WTC11 (cell line): ENCODE measurements around the gene FAM76B. TPM values are rescaled to one million over a fixed set of nuclear protein-coding genes. Genes with fewer than 3 reads are reported as not detected.

ENCODE experiments used
- EMX1 ChIP-seq: fragments of 250-450 bp; sonication (Bioruptor Pico); IDR thresholded peaks from 2 replicates; pipeline ENCODE4 v1.8.0; 2021; ENCODE audit warnings: mild to moderate bottlenecking
- GTF2I ChIP-seq: fragments of 250-450 bp; sonication (Bioruptor Pico); conservative IDR thresholded peaks from 2 replicates; pipeline ENCODE4 v1.4.0; 2021; ENCODE audit warnings: mild to moderate bottlenecking
- KAT7 ChIP-seq: sonication (generic); formaldehyde crosslinking; IDR thresholded peaks from 2 replicates; pipeline ENCODE4 v1.8.1; 2023; ENCODE audit warnings: missing genetic modification reagents, mild to moderate bottlenecking, borderline replicate concordance
- MYBL2 ChIP-seq: sonication (generic); formaldehyde crosslinking; IDR thresholded peaks from 2 replicates; pipeline ENCODE4 v1.8.1; 2023; ENCODE audit warnings: mild to moderate bottlenecking, moderate library complexity, missing genetic modification reagents
- NFATC4 ChIP-seq: fragments of 250-450 bp; sonication (Bioruptor Pico); IDR thresholded peaks from 2 replicates; pipeline ENCODE4 v1.9.0; 2021; ENCODE audit warnings: mild to moderate bottlenecking
- SMAD3 ChIP-seq: sonication (generic); formaldehyde crosslinking; IDR thresholded peaks from 2 replicates; pipeline ENCODE4 v1.8.0; 2022; ENCODE audit warnings: missing genetic modification reagents, mild to moderate bottlenecking, borderline replicate concordance
- TEAD4 ChIP-seq: sonication (generic); formaldehyde crosslinking; IDR thresholded peaks from 2 replicates; pipeline ENCODE4 v1.8.0; 2022; ENCODE audit warnings: mild to moderate bottlenecking, missing genetic modification reagents
- total RNA-seq: library from RNA; stranded (reverse); gene quantifications from 3 replicates; pipeline ENCODE4 v1.2.3, GENCODE V29; 2021
- TF ChIP-seq, protein P1 (sequence below): sonication (generic); formaldehyde crosslinking; conservative IDR thresholded peaks from 2 replicates; pipeline ENCODE4 v1.8.1; 2022; ENCODE audit warnings: mild to moderate bottlenecking, missing genetic modification reagents
- TF ChIP-seq, protein P2 (sequence below): sonication (generic); formaldehyde crosslinking; IDR thresholded peaks from 2 replicates; pipeline ENCODE4 v1.8.0; 2022; ENCODE audit warnings: mild to moderate bottlenecking, missing genetic modification reagents
- TF ChIP-seq, protein P3 (sequence below): sonication (generic); formaldehyde crosslinking; IDR thresholded peaks from 2 replicates; pipeline ENCODE4 v1.8.1; 2022; ENCODE audit warnings: mild to moderate bottlenecking, missing genetic modification reagents, moderate library complexity, borderline replicate concordance
- TF ChIP-seq, protein P4 (sequence below): sonication (generic); formaldehyde crosslinking; conservative IDR thresholded peaks from 2 replicates; pipeline ENCODE4 v1.8.1; 2023; ENCODE audit warnings: mild to moderate bottlenecking, low read depth, missing genetic modification reagents, moderate library complexity
- TF ChIP-seq, protein P5 (sequence below): fragments of 250-450 bp; sonication (Bioruptor Pico); IDR thresholded peaks from 2 replicates; pipeline ENCODE4 v1.9.0; 2021; ENCODE audit warnings: mild to moderate bottlenecking, borderline replicate concordance
- TF ChIP-seq, protein P6 (sequence below): sonication (generic); formaldehyde crosslinking; IDR thresholded peaks from 2 replicates; pipeline ENCODE4 v1.8.1; 2022; ENCODE audit warnings: missing genetic modification reagents, borderline replicate concordance
- TF ChIP-seq, protein P7 (sequence below): fragments of 250-450 bp; sonication (Bioruptor Pico); IDR thresholded peaks from 2 replicates; pipeline ENCODE4 v2.1.2; 2022; ENCODE audit warnings: mild to moderate bottlenecking, moderate library complexity

The FAM76B gene
- total RNA-seq, 1 experiment from 2014 or later = 30.0 TPM

DNA sequence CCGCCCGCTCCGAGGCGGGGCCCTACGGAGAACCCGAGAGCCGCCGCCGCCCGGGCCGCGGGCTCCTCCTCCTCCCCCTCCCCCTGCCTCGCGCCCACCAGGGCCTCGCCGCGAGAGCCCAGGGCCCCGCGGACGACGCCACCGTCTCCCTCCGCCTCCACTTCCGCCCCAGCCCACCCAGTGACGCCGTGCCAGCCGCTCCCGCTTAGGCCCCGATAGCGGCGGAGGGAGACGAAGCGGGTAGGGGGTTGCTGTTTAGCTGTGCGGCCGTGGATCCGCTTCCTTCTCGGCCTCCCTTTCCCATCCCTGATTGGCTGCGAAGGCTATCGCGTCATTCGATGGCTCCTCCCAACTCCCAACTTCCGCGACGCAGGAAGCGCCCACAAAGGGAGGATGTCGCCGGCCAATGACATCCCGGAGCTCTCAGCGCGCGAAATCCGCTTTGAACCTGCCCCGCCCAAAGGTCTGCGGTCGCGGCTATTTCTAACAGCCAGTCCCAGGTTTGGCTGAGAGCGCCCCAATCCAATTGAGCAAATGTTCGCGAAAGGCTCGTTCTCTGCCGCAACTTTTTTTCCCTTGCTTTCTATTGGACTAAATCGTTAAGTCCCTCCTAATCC is at the start of gene FAM76B (continued):
- TF ChIP-seq, protein P1, sequence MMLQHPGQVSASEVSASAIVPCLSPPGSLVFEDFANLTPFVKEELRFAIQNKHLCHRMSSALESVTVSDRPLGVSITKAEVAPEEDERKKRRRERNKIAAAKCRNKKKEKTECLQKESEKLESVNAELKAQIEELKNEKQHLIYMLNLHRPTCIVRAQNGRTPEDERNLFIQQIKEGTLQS (CRISPR knock-in tag) = no peak
- TF ChIP-seq TEAD4 (CRISPR knock-in tag) = no peak
- TF ChIP-seq, protein P2, sequence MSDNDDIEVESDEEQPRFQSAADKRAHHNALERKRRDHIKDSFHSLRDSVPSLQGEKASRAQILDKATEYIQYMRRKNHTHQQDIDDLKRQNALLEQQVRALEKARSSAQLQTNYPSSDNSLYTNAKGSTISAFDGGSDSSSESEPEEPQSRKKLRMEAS = peak; percentile 76; the same call in 1 of the 2 replicates
- TF ChIP-seq, protein P3, sequence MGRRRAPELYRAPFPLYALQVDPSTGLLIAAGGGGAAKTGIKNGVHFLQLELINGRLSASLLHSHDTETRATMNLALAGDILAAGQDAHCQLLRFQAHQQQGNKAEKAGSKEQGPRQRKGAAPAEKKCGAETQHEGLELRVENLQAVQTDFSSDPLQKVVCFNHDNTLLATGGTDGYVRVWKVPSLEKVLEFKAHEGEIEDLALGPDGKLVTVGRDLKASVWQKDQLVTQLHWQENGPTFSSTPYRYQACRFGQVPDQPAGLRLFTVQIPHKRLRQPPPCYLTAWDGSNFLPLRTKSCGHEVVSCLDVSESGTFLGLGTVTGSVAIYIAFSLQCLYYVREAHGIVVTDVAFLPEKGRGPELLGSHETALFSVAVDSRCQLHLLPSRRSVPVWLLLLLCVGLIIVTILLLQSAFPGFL = peak; percentile 86; the same call in 1 of the 2 replicates
- TF ChIP-seq SMAD3 (CRISPR knock-in tag) = 0 out of 2 replicates have a peak, but pooled peaks have one; percentile 21
- TF ChIP-seq GTF2I (CRISPR knock-in tag) = no peak
- TF ChIP-seq EMX1 (CRISPR knock-in tag) = no peak
- TF ChIP-seq, protein P4, sequence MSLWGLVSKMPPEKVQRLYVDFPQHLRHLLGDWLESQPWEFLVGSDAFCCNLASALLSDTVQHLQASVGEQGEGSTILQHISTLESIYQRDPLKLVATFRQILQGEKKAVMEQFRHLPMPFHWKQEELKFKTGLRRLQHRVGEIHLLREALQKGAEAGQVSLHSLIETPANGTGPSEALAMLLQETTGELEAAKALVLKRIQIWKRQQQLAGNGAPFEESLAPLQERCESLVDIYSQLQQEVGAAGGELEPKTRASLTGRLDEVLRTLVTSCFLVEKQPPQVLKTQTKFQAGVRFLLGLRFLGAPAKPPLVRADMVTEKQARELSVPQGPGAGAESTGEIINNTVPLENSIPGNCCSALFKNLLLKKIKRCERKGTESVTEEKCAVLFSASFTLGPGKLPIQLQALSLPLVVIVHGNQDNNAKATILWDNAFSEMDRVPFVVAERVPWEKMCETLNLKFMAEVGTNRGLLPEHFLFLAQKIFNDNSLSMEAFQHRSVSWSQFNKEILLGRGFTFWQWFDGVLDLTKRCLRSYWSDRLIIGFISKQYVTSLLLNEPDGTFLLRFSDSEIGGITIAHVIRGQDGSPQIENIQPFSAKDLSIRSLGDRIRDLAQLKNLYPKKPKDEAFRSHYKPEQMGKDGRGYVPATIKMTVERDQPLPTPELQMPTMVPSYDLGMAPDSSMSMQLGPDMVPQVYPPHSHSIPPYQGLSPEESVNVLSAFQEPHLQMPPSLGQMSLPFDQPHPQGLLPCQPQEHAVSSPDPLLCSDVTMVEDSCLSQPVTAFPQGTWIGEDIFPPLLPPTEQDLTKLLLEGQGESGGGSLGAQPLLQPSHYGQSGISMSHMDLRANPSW (CRISPR knock-in tag) = no peak
- TF ChIP-seq NFATC4 (CRISPR knock-in tag) = 0 out of 2 replicates have a peak, but pooled peaks have one; percentile 33
- TF ChIP-seq KAT7 (CRISPR knock-in tag) = peak; percentile 91; the same call in 1 of the 2 replicates
- TF ChIP-seq MYBL2 (CRISPR knock-in tag) = peak; percentile 73; the same call in 1 of the 2 replicates
- TF ChIP-seq, protein P5, sequence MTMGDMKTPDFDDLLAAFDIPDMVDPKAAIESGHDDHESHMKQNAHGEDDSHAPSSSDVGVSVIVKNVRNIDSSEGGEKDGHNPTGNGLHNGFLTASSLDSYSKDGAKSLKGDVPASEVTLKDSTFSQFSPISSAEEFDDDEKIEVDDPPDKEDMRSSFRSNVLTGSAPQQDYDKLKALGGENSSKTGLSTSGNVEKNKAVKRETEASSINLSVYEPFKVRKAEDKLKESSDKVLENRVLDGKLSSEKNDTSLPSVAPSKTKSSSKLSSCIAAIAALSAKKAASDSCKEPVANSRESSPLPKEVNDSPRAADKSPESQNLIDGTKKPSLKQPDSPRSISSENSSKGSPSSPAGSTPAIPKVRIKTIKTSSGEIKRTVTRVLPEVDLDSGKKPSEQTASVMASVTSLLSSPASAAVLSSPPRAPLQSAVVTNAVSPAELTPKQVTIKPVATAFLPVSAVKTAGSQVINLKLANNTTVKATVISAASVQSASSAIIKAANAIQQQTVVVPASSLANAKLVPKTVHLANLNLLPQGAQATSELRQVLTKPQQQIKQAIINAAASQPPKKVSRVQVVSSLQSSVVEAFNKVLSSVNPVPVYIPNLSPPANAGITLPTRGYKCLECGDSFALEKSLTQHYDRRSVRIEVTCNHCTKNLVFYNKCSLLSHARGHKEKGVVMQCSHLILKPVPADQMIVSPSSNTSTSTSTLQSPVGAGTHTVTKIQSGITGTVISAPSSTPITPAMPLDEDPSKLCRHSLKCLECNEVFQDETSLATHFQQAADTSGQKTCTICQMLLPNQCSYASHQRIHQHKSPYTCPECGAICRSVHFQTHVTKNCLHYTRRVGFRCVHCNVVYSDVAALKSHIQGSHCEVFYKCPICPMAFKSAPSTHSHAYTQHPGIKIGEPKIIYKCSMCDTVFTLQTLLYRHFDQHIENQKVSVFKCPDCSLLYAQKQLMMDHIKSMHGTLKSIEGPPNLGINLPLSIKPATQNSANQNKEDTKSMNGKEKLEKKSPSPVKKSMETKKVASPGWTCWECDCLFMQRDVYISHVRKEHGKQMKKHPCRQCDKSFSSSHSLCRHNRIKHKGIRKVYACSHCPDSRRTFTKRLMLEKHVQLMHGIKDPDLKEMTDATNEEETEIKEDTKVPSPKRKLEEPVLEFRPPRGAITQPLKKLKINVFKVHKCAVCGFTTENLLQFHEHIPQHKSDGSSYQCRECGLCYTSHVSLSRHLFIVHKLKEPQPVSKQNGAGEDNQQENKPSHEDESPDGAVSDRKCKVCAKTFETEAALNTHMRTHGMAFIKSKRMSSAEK (CRISPR knock-in tag) = no peak
- TF ChIP-seq, protein P6, sequence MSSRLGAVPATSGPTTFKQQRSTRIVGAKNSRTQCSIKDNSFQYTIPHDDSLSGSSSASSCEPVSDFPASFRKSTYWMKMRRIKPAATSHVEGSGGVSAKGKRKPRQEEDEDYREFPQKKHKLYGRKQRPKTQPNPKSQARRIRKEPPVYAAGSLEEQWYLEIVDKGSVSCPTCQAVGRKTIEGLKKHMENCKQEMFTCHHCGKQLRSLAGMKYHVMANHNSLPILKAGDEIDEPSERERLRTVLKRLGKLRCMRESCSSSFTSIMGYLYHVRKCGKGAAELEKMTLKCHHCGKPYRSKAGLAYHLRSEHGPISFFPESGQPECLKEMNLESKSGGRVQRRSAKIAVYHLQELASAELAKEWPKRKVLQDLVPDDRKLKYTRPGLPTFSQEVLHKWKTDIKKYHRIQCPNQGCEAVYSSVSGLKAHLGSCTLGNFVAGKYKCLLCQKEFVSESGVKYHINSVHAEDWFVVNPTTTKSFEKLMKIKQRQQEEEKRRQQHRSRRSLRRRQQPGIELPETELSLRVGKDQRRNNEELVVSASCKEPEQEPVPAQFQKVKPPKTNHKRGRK (CRISPR knock-in tag) = no peak
- TF ChIP-seq, protein P7, sequence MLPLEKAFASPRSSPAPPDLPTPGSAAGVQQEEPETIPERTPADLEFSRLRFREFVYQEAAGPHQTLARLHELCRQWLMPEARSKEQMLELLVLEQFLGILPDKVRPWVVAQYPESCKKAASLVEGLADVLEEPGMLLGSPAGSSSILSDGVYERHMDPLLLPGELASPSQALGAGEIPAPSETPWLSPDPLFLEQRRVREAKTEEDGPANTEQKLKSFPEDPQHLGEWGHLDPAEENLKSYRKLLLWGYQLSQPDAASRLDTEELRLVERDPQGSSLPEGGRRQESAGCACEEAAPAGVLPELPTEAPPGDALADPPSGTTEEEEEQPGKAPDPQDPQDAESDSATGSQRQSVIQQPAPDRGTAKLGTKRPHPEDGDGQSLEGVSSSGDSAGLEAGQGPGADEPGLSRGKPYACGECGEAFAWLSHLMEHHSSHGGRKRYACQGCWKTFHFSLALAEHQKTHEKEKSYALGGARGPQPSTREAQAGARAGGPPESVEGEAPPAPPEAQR (CRISPR knock-in tag) = no peak
